K562 (cell line): Measurements from ENCODE around the gene TRAF7. TPM values are rescaled to one million over a fixed set of nuclear protein-coding genes. Genes with fewer than 3 reads are reported as not detected.

Source experiments
- ATAC-seq: fragments of 200-7000 bp; cut with Tn5 transposase; 3 replicates; pipeline ENCODE4 v1.9.1; 2020; ENCODE audit warnings: moderate library complexity
- BruUV-seq: library from RNA; stranded (reverse); fragments of 400-500 nt; replicated peaks from 2 replicates; lab custom pipeline; 2021; lab: Mats Ljungman, UMichigan
- CTCF ChIA-PET: fragments of 300-600 bp; formaldehyde crosslinking; extraction: SDS; loops from one replicate; lab custom pipeline; 2021; ENCODE audit warnings: low intra/inter-chr PET ratio; lab: Yijun Ruan, JAX
- POLR2A ChIA-PET: fragments of 300-600, 350-650 bp; sonication (Branson Sonifier 250); formaldehyde crosslinking; extraction: SDS; loops from one replicate; lab custom pipeline; 2021; ENCODE audit warnings: antibody characterized with exemption, inconsistent platforms; lab: Yijun Ruan, JAX
- DNase-seq, 4 experiments: peaks; one replicate each; pipeline versions ENCODE4 v3.0.0 to v3.0.0-alpha.2; 2011 to 2018; ENCODE audit warnings: low spot score in 3 of 4, mixed read lengths in 3 of 4; ENCODE audit errors: extremely low read depth in 1 of 4
- FAIRE-seq: peaks from 2 replicates; lab custom pipeline; 2011; peaks lifted over from hg19 to GRCh38; lab: Jason Lieb, UNC
- H2AFZ ChIP-seq: 2 replicates; pipeline ENCODE4 v1.6.0; 2011; ENCODE audit warnings: low read depth, low read length, control low read depth, inconsistent platforms
- H3K27ac ChIP-seq: fragments of 200-600 bp; 3 replicates; pipeline ENCODE4 v1.8.0; 2011; ENCODE audit warnings: low read depth, mild to moderate bottlenecking, control low read depth, inconsistent platforms, low read length, moderate library complexity, mixed read lengths; ENCODE audit errors: extremely low read depth
- H3K27me3 ChIP-seq, 2 experiments: fragments of 300-600 bp in 1 of 2; 2 replicates in 1 of 2; 3 replicates in 1 of 2; pipeline versions ENCODE4 v1.6.0 to v1.8.0; 2011; ENCODE audit warnings: inconsistent platforms in 2 of 2, low read length in 2 of 2, mild to moderate bottlenecking in 1 of 2, mixed read lengths in 1 of 2, moderate library complexity in 1 of 2; ENCODE audit not compliant: control insufficient read depth in 2 of 2, insufficient read depth in 2 of 2
- H3K36me3 ChIP-seq: fragments of 300-600 bp; 3 replicates; pipeline ENCODE4 v1.8.0; 2011; ENCODE audit warnings: mild to moderate bottlenecking, low read length, inconsistent platforms; ENCODE audit not compliant: control insufficient read depth, insufficient read depth
- H3K4me1 ChIP-seq, 2 experiments: fragments of 200-600 bp in 1 of 2; replicated peaks in 1 of 2; 2 replicates in 1 of 2; 3 replicates in 1 of 2; pipeline versions ENCODE4 v1.5.1 to v1.8.0; 2011; ENCODE audit warnings: inconsistent platforms in 2 of 2, low read length in 2 of 2, mild to moderate bottlenecking in 1 of 2, mixed read lengths in 1 of 2, moderate library complexity in 1 of 2; ENCODE audit not compliant: control insufficient read depth in 2 of 2, insufficient read depth in 2 of 2
- H3K4me2 ChIP-seq: 2 replicates; pipeline ENCODE4 v1.6.1; 2011; ENCODE audit warnings: low read length, control low read depth, inconsistent platforms, mixed read lengths; ENCODE audit not compliant: insufficient read depth
- H3K4me3 ChIP-seq: fragments of 200-600 bp; sonication (generic), shearing (Covaris generic); 2 replicates; pipeline ENCODE4 v1.5.1; 2016; ENCODE audit warnings: control low read depth, inconsistent platforms
- H3K79me2 ChIP-seq: fragments of 200-600 bp; 3 replicates; pipeline ENCODE4 v1.8.0; 2011; ENCODE audit warnings: low read length, inconsistent platforms; ENCODE audit not compliant: control insufficient read depth, insufficient read depth
- H3K9ac ChIP-seq, 2 experiments: 2 replicates each; pipeline versions ENCODE4 v1.6.0 to v1.6.1; 2011; ENCODE audit warnings: low read depth in 2 of 2, low read length in 2 of 2, control low read depth in 1 of 2, inconsistent platforms in 1 of 2, mild to moderate bottlenecking in 1 of 2, mixed read lengths in 1 of 2; ENCODE audit not compliant: insufficient read depth in 1 of 2
- H3K9me1 ChIP-seq: one replicate; pipeline ENCODE4 v1.6.0; 2011; ENCODE audit warnings: inconsistent platforms, mild to moderate bottlenecking, low read length, moderate library complexity; ENCODE audit not compliant: control insufficient read depth, insufficient read depth
- H3K9me3 ChIP-seq: replicated peaks from 2 replicates; pipeline ENCODE4 v1.5.1; 2011; ENCODE audit warnings: low read depth, low read length, inconsistent platforms; ENCODE audit not compliant: control insufficient read depth, insufficient read depth
- H4K20me1 ChIP-seq: replicated peaks from 2 replicates; pipeline ENCODE4 v1.6.1; 2011; ENCODE audit warnings: low read length, inconsistent platforms, mixed read lengths; ENCODE audit not compliant: control insufficient read depth, insufficient read depth
- BACH1 ChIP-seq: fragments of 200-800 bp; sonication (Bioruptor generic); IDR thresholded peaks from 2 replicates; pipeline ENCODE4 v1.6.1; 2016; ENCODE audit warnings: missing genetic modification characterization, missing compliant biosample characterization
- FOXJ3 ChIP-seq: sonication (generic); formaldehyde crosslinking; IDR thresholded peaks from 2 replicates; pipeline ENCODE4 v1.4.0; 2020; ENCODE audit warnings: mild to moderate bottlenecking, missing genetic modification reagents
- NFATC3 ChIP-seq: fragments of 450-650 bp; IDR thresholded peaks from 2 replicates; pipeline ENCODE4 v1.6.1; 2017; ENCODE audit warnings: mild to moderate bottlenecking
- PHB2 ChIP-seq: fragments of 450-650 bp; IDR thresholded peaks from 2 replicates; pipeline ENCODE4 v1.6.1; 2017; ENCODE audit warnings: low read depth
- POLR2A ChIP-seq: fragments of 450-650 bp; conservative IDR thresholded peaks from 2 replicates; pipeline ENCODE4 v1.6.1; 2016
- RBFOX2 ChIP-seq: fragments of 200-400 bp; formaldehyde crosslinking; IDR thresholded peaks from 2 replicates; pipeline ENCODE4 v1.6.1; 2017; ENCODE audit warnings: low read depth, mild to moderate bottlenecking, low read length, moderate library complexity
- ZZZ3 ChIP-seq: fragments of 450-650 bp; IDR thresholded peaks from 2 replicates; pipeline ENCODE4 v1.6.1; 2016; ENCODE audit warnings: antibody characterized with exemption, mild to moderate bottlenecking, moderate library complexity
- WGBS: fragments of 100-300 bp; shearing (Covaris generic); methylation state at CpG from one replicate; pipeline ENCODE4 v1.1.6; 2016; ENCODE audit warnings: low coverage, mixed read lengths; ENCODE audit not compliant: insufficient coverage; ENCODE audit errors: missing lambda C conversion rate; 5-methylcytosine and 5-hydroxymethylcytosine counted together
- in situ Hi-C: fragments of 300-500 bp; cut with MboI; formaldehyde crosslinking; loops from 4 replicates; pipeline ENCODE4 v1.15.0; 2018; ENCODE audit warnings: inconsistent platforms, mixed read lengths
- intact Hi-C: fragments of 100-400 bp; cut with micrococcal nuclease; formaldehyde crosslinking; loops from 2 replicates; pipeline ENCODE4 v1.14.2; 2022
- polyA plus RNA-seq, 8 experiments: library from polyadenylated mRNA; depleted of rRNA in 4 of 8; stranded (reverse) in 5 of 8; unstranded in 3 of 8; fragments of >200 nt; fragmentation: Nextera tagmentation in 2 of 8; fragmentation: Illumina TruSeq in 1 of 8; extraction: Ambion mirVana in 2 of 8; extraction: Trizol in 1 of 8; gene quantifications; 2 replicates each; pipeline versions ENCODE4 v1.2.1 to v1.2.3, GENCODE V29; 2011 to 2014; ENCODE audit warnings: inconsistent platforms in 1 of 8, missing spikeins in 1 of 8
- total RNA-seq, 7 experiments: library from RNA; depleted of rRNA in 6 of 7; stranded (reverse); fragments of >200 nt in 6 of 7; fragmentation: Illumina TruSeq in 2 of 7; extraction: Trizol in 2 of 7; gene quantifications; 2 replicates each; pipeline versions ENCODE4 v1.2.1 to v1.2.3, GENCODE V29; 2011 to 2021; ENCODE audit warnings: low replicate concordance in 1 of 7

Gene TRAF7
- total and polyA plus RNA-seq, 9 of the 15 experiments (the other 6 are each of a cell fraction or from before 2014, with no cell fraction given) = 1.1 to 113 (median 41.6) TPM

DNA sequence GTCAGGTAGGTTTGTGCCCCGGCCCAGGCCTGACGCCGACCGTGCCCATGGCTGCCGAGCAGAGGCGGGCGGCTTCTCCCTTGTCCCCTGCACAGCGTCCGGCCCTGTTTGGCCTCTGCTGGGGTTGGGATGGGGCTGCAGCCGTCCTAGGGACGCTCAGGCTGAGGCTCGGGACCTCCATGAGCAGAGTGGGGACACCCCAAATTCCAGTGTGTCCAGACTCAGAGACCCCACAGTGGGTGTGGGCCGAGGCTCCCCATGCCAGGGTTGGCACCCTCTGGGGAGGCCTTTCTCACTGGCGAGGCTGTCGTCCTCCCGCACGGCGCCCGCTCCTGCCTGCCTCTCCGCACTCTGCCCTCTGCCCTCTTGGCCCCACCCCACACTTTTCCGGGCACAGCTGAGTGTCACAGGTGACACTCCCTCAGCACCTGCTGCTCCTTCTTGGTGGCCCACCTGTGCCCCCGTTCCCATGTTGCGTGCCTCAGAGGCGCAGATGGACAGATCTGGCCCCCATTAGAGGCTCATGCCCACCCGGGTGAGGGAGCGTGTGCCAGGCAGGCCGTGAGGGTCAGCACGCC is 16.1 kb downstream of the TRAF7 start:
- Histone ChIP-seq H3K79me2 (no peaks in the 10 kb centered on the region; the same call in 2 of the 3 replicates), H4K20me1 (no peaks in the 10 kb centered on the region), H3K27me3 (no peaks in the 10 kb centered on the region), H2AFZ (no peak overlapping the region), H3K9me1 (no peaks in the 10 kb centered on the region), H3K4me2 (no peak overlapping the region), H3K4me1 (peaks cover 0 to 47% of the 10 kb centered on the region in 2 experiments; a peak in 1 of 5 replicates), H3K36me3 (peaks cover 82% of the 10 kb centered on the region), H3K27ac (no peak overlapping the region), H3K9me3 (no peaks in the 10 kb centered on the region), H3K4me3 (no peak overlapping the region), H3K9ac (peak overlapping the region in 1 of 2 experiments; percentile 28; a peak in 2 of 4 replicates)
- intact Hi-C loops (no loop called here), in situ Hi-C loops (no loop called here)
- DNase-seq (no peak), FAIRE-seq (no peak), ATAC-seq (no peak)
- TF ChIP-seq ZZZ3 (no peak), BACH1 (tag) (no peak), POLR2A (0 out of 2 replicates have a peak, but pooled peaks have one; percentile 19), RBFOX2 (0 out of 2 replicates have a peak, but pooled peaks have one; percentile 21), NFATC3 (no peak), PHB2 (no peak), FOXJ3 (CRISPR knock-in tag) (no peak)
- ChIA-PET POLR2A (interaction anchor here (1.5 to 4.3 kb wide), 2 partner anchors 14 to 16 kb away, joined by 3 to 27 read pairs; partner anchors contain the start of gene TRAF7), CTCF (no interaction called here)
- no TSS peak for BruUV-seq
- 97% methylated on average over 21 of the region's 28 CpGs for WGBS
